HL-60 (cell line): ENCODE data around the gene TRIP6.

Experiments
- CTCF ChIP-seq: IDR thresholded peaks from one replicate; pipeline ENCODE4 v1.5.1; 2011; ENCODE audit warnings: low read length, control low read depth, inconsistent platforms; ENCODE audit not compliant: insufficient read depth
- POLR2AphosphoS5 ChIP-seq: IDR thresholded peaks from 2 replicates; pipeline ENCODE4 v1.6.1; 2012; ENCODE audit warnings: low read depth

DNA sequence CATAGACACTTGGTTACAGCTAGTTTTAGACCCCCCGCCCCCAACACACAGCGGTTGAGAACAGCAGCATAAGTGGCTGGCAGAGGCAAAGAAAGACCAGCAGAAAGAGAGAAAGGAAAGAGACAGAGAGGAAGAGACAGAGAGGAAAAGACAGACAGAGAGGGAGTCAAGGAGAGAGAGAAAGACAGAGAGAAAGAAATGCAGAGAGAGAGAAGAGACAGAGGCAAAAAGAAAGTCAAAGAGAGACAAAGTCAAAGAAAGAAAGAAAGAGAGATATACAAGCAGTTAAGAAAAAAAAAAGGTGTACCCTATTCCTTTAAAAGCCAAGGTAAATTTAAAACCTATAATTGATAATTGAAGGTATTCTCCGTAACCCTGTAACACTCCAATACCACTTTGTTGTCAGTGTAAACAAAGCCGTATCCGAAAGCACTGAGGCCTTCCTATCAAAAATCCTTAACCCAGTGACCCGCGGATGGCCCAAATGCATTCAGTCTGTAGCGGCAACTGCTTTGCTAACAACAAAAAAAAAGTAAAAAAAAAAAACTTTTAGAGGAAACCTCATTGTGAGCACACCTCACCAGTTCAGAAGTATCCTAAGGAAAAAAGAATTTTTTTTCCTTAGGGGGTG, 26.6 kb upstream of the TRIP6 start:
- TF ChIP-seq CTCF (no peak), POLR2AphosphoS5 (no peak)
